ENCODE results near the gene ASB1.
A peak's percentile ranks its signal among the peaks of the same experiment; 100 is the strongest.

ASB1 gene, protein sequence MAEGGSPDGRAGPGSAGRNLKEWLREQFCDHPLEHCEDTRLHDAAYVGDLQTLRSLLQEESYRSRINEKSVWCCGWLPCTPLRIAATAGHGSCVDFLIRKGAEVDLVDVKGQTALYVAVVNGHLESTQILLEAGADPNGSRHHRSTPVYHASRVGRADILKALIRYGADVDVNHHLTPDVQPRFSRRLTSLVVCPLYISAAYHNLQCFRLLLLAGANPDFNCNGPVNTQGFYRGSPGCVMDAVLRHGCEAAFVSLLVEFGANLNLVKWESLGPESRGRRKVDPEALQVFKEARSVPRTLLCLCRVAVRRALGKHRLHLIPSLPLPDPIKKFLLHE

DNA sequence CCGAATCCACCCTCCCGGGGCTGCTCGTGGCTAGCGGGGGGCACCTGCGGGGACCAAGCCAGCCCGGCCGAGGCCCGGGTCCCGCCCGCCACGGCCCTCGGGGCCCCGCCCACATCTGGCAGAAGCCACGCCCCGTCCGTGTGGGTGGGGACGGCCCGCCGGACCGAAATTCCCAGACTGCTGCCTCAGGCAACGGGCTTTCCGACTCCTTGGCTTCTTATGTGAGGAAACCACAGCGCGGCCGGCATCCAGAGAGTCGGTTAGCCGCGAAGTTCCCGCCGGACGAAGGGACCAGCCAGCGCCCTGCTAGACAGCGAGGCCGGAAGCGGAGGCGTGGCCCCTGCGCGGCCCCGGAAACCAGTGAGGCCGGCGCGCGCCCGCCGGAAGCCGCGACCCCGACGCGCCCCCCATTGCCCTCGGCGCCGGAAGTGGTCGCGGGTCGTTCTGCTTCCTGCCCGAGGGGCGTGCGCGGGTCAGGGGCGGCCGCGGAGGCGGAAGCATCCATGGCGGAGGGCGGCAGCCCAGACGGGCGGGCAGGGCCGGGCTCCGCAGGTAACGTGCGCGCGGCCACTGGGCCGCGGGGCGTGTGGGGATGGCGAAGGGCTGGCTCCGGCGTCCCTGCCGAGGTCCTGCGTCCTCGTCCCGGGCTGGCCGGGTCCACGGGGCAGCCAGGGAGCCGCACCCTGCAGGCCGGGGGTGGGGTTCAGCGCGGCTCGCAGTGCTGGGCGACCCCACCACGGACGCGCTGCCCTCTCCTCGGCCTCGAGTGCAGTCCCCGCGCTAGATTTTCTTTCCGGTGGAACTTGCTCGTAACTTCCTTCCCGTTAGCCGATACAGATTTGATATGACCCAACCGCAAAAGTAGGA, at the start of gene ASB1:
Gene ASB1 (plus strand): TSS at position 360 of the 867 bp plus-strand sequence. CDS start 144 bp downstream, at position 504.
- peak; percentile 50 to 76 for DNase-seq

DNA sequence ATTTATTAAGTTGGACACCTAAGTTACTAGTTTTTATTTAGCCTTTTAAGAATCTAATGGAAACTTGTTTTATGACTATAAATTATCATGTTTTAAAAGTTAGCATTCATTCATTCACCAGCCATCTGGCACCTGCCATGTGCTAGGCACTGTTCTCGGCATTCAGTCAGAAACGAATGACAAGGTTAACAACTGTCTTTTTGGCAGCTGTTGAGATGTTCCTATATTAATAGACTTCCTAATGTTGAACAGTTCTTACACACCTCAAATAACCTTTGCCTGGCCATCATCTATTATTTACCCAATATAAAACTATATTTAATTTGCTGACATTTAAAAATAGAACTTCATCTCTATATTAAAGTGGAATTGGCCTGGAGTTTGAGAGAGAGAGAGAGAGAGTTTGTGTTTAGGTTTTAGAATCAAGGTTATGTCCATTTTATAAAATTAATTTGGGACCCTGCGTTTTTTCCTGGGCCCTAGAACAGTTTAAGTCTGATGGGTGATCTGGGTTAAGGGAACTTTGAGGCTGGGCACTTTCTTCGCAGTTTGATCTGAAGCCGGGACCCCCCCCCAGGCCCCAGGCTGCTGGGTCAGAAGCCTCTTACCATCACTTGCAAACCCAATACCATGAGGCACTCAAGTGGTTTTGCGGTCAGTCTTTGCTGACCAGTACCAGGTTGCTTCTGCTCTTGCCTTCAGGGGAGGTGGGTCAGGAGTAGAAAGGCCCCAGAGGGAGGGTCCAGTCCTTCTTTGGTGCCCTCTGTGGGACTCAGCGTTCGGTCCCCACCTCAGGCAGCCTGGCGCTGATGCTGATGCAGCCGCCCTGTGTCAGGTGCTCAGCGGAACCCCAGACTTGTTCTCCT, 48.3 kb upstream of the ASB1 start:
- no peak for DNase-seq

DNA sequence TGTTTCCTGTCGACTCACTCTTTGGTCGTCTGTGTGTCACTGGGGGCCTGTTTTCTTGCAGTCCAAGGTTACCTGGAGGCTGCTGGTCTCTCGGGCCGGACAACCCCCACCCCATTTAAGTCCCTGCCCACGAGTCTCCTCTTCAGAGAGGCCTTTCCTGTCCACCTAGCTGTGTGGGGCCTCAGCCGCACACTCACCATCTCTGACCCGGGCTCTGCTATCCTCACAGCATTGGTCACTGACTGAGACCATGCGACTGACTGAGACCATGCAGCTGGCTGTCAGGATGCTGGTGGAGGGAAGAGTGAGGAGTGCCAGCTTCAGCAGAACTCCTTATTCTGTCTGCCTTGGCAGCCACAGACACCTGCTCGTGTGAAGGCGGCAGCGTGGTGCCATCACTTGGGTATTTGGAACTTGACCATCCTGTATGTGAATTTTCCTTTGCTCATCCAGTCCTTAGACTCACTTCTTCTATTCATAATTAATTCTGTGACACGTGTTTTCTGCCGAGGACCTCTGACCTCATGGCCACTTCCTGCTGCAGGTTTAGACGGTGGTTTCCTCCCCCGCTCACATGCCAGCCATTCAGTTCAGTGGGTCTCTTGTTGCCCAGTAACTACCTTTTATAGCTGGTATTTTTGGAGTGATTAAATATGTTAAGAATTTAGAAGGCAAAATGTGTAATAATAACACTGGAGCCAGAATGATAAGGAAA, 47.5 kb upstream of the ASB1 start:
- no peak for DNase-seq

DNA sequence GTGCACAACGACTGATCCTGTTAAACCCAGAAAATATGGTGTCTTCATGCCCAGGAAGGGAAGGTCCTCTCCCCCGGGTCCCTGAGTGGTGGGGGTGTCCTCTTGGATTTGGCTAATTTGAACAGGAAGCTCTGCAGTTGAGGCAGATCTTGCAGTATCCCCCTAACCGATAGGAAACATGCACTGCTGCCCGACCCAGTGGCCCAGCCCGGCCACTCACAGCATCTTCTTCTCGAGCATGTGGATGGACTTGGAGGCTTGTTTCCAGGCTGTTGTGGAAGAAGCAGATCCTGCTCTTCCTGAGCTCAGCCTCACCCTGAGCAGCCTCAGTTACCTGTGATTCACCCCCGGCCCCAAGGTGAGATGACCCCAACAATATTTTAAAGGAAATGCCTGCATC, 46.4 kb upstream of the ASB1 start:
- DNase-seq, result no peak

DNA sequence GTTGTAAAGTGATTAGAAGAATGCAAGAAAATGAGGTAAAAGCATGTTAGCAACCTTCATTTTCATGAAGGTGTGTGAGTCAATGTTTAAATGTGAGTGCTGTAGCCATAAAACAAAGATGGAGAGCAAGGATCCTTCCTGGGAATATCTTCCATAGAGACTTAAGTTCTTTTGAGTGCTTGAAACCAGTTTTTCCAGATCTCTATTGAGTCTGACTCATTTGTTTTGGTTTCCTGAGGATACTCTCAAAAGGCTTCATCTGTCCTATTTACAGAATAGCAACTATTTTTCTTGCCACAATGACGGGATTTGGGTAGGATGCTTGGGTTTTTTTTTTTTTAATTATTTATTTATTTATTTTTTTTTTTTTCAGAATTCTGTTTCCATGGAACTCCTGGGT, 45.9 kb upstream of the ASB1 start:
- no peak for DNase-seq

DNA sequence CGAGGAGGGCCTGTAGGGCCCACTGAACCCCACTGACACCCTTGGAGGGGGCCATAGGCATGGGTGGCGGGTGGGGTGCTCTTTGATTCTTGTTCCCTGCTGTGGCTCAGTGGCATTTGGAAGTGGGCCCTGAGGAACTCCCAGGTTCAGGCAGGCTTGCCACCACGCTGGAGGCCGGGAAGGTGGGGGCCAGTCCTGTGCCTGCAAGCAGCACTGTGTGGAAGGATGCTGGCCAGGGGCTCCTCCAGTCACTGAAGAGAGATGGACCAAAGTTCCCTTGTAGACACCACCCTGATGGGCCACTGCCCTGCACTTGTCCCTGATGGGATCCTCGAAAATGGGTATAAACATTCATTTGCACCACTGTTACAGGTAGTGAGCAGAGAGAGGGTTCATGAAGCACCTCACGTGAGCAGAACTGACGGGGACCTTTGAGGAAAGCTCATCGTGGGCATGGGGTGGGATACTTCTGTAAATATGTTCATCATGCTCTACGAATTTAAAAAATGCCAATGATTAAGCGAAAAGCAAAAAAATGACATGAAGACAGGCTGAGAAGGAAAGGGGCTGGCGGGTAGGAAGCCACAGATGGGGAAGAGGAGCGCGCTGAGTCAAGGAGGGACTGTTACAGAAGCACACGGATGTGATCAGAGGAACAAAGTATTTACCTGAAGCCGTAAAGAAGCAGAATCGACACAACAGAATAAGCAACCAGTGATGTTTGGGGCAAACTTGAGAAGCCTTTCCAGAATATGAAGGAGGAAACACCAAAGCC, 45.2 kb upstream of the ASB1 start:
- DNase-seq, result no peak

DNA sequence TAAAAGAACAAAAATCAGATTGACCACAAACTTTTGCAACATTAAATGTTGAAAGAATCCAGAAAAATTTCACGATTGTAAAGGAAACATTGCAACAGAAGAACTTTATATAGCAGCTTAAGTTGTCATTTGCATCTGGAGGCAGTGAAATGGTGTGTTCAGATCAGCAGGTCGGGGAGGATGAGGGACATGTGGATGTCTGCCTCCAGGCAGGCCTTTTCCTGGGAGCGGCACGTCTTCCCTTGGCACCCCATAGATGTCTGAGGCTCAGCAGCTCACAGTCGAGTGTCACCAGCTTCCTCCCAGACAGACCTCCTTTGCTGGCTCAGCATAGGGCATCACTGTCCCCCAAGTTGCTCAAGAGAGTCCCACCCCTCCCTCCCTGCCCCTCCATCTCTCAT, 44.3 kb upstream of the ASB1 start:
- no peak for DNase-seq

DNA sequence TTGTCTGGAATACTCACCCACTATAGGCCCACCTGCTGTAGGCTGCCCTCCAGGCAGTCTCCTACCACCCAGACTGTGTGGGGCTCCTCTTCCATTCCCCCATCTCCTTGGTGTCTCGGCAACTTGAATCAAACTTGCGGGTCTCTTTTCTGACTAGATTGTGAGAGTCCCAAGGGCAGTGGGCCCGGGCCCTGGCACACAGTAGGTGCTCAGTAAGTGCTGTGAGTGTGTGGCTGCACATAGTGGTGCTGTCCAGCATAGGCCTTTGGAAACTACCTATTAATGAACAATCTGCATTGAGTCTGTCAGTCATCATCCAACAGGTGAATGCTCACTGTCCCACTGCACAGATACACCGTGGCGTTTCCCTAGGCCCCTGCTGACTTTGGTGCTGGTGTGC, 43.6 kb upstream of the ASB1 start:
- DNase-seq, result no peak

DNA sequence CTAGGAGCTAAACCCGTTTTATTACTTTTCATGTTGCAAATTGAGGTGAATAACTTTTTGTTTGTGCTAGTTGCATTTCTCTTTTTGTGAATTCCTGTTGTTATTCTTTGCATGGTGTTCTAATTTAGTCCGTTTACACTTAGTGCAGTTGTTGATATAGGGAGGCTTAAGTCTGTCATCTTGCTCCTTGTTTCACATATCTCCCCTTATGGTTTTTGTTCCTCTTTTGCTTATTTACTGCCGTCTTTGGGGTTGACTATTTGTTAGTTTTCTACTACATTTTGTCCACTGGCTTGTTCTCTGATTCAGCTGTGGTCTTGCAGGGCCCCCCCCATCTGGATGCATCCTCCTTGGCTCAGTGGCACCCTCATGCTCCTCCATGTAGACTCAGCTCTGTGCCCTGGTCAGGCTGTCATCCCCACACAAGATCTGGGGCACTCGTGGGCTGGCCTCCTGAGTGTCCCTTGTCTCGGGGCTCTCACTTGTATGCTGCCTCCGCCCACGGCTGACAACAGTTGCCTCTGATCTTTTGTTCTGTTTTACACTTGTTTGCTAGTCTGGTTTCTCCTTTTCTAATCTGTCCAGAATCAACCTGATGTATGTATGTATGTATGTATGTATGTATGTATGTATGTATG, 42.9 kb upstream of the ASB1 start:
- DNase-seq, result no peak

DNA sequence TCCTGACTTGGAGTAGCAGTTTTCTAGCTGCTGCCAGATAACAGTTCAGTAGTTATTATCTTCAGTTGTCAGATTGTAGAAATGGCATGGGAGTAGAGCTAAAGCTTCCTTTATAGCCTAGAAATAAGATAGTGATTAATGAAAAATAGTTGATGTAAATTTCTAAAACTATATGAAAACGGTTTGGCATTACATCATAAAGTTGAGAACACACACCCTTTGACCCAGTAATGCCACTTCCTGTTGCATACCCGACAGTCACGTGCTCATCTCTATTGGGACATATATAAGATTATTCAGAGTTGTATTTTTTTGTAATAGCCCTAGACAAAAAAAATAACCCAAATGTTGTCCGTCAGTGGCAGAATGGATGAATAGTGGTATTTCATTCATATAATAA, 39.4 kb upstream of the ASB1 start:
- no peak for DNase-seq

DNA sequence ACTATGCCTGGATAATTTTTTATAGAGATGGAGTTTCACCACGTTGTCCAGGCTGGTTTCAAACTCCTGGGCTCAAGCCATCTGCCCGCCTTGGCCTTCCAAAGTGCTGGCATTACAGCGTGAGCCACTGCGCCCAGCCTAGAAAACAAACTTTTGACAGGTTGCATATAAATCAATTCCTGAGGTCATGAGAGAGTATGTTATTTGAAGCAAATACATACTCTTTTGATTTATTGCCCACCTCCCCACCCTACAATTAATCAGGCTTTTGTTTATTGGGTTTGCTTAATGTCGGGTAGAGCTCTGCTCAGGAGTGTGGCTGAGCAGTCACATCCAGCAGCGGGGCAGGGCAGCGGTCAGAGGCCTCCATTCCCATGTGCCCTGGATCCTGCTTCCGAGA, 37.9 kb upstream of the ASB1 start:
- peak; percentile 40 to 45 for DNase-seq

DNA sequence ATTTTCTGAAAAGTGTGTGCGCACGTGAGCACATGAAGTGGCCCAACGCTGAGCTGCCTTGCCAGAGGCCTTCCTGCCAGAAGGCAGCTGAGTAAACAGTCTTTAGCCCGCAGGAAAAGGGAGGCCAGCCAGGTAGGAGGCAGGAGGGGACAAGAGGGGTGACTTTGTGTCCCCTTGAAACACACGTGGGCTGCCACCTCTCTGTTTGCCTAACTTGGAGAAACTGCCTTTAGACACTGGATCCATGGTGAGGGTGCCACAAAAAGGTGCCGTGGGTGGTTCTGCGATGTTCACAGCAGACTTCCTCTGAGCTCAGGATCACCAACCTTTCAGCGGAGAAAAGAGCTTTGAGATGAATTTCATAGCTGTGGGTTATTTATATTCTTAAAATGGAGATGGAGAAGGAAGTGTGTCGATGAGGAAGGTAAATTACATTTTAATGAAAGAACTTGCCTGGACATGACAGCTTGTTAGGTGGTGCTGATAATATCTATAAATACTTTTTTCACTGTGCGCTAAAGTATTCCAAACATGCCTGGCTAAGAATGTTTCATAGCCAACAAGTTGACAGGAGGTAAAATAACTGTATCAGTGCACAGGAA, 36.6 kb upstream of the ASB1 start:
- DNase-seq, result peak; percentile 87 to 89

DNA sequence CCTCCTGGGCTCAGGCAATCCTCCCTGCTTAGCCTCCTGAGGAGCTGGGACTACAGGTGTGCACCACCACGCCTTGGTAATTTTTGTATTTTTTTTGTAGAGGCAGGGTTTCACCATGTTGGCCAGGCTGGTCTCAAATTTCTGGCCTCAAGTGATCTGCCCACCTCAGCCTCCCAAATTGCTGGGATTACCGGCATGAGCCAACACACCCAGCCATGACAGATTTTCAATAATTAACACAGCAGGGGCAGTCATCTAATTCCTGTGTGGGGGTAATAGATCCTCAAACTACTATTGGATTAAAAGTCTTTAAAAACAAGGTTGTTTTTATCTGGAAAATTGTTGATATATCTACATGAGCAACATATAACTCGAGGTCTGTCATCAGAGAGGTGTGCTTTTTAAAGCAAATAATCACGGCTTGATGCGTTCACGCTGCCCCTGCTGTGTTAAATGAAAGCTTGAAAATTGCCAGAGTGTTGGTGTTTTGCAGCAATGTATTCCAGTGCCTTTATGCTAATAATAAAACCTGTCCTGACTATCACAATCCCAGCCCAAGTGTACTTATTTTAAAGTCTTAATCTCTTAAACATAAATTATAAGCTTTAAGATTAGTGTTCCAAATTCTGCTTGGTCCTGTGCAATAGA, 35.6 kb upstream of the ASB1 start:
- no peak for DNase-seq

DNA sequence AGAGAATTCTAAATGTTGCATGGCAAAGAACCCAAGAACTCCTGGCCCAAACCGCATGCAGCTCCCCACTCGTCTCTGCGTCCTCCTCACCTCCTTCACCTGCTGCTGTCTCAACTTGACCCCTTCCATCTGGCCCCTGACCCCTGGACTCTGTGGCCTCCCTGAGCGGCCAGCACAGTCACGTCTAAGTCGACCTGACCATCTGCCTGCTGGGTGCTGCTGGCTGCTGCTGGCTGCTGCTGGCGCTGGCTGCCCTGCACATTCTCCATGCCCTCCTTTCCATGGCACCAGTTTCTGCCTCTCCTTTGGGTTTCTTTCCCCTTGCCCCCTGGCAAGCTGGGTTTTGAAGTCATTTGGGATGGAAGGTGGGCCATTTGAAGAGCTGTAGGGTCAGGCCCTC, 30.1 kb upstream of the ASB1 start:
- DNase-seq, result no peak

DNA sequence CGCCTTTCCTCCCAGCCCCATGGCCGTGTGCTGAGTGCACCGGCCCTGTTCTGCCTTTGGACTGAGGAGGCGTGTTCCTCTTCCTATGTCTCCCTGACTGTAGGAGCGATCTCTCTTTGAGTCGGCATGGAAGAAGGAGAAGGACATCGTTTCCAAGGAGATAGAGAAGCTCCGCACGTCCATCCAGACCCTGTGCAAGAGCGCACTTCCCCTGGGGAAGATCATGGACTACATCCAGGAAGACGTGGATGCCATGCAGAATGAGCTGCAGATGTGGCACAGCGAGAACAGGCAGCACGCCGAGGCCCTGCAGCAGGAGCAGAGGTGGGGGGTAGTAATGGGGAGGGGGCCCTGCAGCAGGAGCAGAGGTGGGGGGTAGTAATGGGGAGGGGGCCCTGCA, 29.4 kb upstream of the ASB1 start:
- DNase-seq, result no peak

DNA sequence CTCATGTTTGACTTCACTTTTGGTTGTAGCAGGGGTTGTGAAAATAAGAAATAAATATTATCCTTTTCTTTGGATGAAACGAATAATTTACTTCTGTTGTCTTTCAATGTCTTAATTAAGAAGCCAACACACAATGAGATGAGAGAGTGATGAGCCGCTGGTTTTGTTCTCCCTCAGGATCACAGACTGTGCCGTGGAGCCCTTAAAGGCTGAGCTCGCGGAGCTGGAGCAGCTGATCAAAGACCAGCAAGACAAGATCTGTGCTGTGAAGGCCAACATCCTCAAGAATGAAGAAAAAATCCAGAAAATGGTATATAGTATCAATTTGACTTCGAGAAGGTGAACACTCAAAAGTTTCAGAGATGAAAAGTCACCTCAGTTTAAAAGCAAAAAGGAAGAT, 28.1 kb upstream of the ASB1 start:
- no peak for DNase-seq

DNA sequence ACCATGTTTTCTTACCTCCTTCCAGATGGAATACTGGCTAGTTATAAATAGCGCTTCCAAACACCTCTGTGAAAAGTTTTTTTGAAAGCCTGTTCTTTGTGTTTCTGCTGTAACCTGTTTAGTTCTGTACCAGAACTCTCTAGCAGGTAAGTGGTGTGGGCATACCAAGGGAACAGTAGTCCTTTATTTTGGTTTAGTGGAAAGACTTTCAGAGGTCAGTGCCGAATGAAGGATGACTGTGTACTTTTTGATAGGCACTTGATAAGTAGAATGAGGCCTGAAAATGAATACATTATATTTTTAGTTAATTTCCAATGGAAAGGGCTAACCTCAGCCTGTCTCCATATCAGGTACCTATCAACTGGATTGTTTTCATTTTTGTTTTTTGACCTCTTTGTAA, 27.6 kb upstream of the ASB1 start:
- DNase-seq, result no peak

DNA sequence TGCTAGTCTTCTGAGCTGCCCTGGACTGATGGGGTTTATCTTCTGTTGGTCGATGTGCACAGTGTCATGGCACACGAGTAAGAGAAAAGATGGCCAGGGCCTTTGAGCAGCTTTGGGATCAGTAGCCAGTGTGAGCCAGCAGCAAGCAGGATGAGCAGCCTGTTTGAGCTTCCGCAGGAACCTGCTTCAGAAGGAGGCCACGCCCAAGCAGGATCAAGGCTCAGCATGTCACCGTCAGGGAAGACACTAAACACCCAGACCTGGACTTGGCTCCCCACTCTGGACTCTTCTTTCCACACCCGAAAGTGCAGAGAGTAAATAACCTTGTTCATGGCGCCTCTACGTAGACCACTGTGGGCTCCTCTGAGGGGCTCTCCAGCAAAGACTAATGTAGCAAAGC, 25.2 kb upstream of the ASB1 start:
- DNase-seq, result no peak

DNA sequence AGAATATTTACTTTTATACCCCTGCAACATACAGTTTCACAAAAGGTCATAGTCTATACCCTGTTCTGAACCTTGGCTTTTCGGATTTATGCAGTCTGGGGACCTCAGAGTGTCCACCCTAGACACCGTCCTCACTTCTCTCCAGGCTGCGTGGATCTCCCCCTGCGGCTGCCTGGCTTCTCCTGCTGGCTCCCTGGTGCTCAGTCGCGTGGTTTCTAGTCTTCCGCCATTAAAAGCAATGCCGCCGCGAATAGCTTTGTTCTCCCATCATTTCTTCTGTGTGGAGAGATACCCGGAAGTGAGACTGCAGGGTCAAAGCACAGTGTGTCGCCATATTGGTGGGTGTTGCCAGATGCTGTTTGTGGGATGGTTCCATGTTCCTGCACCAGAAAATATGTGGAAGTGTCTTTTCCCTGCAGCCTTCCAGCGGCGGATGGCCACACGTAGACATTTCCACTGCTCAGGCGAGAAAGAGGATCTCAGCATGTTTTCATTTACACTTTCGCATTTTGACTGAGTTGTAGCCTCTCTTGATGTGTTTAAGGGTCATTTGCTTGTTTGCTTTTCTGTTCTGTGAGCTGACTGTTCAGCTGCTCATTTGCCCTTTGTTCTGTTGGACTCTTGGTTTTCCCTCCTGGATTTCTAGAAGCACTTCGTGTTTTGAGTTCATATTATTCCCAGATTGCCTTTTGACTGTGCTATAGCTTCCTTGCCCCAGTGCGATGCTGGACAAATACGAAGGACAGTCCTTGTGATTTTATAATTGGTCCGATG, 22.9 kb upstream of the ASB1 start:
- peak in 1 of 2 experiments; percentile 14 for DNase-seq
